GM21528 (cell line): ENCODE data around the gene EXTL1.
"Not testable (repeated sequence)": the region's sequence is repeated elsewhere in the genome, so short reads cannot be mapped to it uniquely, and the experiment has no call there.

Experiments
- ATAC-seq: cut with Tn5 transposase; IDR thresholded peaks from one replicate; pipeline ENCODE4 v1.9.1; 2021; ENCODE audit warnings: mild to moderate bottlenecking, moderate library complexity; ENCODE audit not compliant: unreplicated experiment, low FRiP score

The EXTL1 gene

GRCh38 chr1:26021647-26022403 lies at the start of gene EXTL1:
EXTL1 (plus strand) TSS chr1:26021775; CDS start chr1:26022647, 872 bp downstream.
- ATAC-seq = no peak

- no peak for ATAC-seq
These were observed 49.8 kb upstream of the EXTL1 start for GRCh38 chr1:25971811-25972180.

- ATAC-seq = no peak
These were observed 47.8 kb upstream of the EXTL1 start for GRCh38 chr1:25973610-25974321.

DNA sequence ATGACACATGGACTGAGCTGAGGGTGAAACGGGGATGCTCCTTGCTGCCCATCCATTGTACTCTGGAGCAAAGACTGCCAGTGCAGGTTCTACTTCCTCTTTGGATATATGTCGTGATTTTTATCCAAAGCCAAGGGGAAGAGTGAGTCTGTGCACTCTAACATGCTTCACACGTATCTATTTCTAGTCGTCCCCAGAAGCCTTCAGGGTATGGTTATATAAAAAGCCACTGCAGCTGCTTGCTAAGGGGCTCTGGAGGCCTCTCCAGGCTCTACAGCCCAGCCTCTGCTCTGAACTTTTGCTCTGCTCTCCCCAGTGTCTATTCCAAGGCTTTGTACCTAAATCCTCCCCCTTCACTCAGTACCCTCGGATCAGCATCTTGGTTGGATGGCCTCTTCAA lies 43.8 kb upstream of the EXTL1 start:
- ATAC-seq = no peak

DNA sequence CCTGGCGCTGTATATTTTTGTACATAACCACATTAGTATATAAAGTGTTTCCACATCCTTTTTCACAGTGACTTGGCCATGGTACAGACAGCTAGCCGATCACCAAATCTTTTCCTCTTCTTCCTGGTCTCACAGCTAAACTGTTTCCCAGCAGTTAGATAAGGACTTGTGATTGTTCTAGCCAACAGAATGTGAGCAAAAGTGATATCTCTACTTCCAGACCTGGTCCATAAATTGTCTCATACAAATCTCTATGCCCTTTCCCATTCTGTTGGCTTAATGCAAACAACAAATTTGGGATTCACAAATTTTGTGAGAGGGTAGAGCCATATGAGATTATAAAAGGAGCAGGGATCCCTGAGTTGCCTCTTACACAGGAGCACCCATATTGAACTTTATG lies 43.2 kb upstream of the EXTL1 start:
- ATAC-seq = no peak

DNA sequence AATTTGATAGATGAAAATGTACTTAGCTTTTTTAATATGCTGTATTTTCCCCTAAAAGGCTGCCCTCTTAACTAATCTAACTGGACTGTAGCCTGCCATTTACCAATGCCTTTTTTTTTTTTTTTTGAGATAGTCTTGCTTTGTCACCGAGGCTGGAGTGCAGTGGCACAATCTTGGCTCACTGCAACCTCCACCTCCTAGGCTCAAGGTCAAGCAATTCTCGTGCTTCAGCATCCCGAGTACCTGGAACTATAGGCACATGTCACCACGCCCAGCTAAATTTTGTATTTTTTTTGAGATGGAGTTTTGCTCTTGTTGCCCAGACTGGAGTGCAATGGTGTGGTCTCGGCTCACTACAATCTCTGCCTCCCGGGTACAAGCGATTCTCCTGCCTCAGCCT lies 42.4 kb upstream of the EXTL1 start:
- ATAC-seq = no peak

GRCh38 chr1:25985171-25985570 lies 36.4 kb upstream of the EXTL1 start:
- no peak for ATAC-seq

- no peak for ATAC-seq
These were observed 35.9 kb upstream of the EXTL1 start for GRCh38 chr1:25985670-25986069.

DNA sequence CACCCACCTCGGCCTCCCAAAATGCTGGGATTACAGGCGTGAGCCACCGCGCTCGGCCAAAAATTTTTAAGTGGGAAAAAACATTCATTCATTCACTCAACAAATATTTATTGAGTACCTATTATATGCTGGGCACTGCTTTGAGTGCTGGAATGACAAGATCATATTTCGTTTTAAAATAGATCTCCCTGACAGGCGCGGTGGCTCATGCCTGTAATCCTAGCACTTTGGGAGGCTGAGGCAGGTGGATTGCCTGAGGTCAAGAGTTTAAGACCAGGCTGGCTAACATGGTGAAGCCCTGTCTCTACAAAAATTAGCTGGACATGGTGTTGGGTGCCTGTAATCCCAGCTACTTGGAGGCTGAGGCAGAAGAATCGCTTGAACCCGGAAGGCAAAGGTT lies 34.8 kb upstream of the EXTL1 start:
- ATAC-seq = not testable (repeated sequence)

DNA sequence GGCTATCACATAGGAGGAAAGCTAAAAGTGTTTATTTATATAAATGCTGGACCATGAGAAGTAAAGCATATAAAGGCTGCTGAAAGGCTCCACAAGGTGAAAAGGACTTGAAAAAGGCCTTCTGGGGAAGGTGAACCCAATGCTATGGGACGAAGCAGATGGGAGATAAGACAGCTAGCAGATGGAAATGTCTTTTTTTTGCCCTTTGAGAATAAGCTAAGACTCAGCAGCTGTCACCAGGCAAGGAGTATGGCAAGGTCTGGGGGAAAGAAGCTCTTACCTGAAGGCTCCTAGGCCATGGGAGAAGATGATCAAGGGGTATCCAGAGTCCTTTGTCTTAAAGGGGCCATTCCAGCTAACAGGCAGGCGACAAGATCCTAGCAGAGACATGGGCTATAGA lies 33.6 kb upstream of the EXTL1 start:
- ATAC-seq = no peak

GRCh38 chr1:25989440-25990234 lies 31.9 kb upstream of the EXTL1 start:
- ATAC-seq = no peak

DNA sequence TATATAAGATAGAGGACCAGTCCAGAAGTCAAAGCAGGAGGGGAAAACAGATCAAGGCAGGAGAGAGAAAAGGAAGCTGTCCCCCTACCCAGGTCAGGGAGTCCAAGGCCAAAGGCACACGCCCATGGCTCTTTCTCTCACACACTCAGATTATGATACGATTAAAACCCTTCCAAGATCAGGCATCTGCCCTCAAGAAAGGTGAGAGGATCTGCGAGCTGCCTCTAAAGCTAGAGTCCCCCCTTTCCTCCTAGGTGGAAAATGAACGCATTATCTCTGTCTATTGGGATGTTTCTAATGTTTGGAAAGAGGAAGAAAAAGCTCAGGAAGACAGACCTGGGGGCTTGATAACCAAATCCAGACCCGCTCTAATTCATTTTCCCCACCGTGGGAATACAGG lies 31.3 kb upstream of the EXTL1 start:
- ATAC-seq = no peak

- no peak for ATAC-seq
These were observed 30.7 kb upstream of the EXTL1 start for GRCh38 chr1:25990702-25991395.

GRCh38 chr1:25991937-25992688 lies 29.5 kb upstream of the EXTL1 start:
- no peak for ATAC-seq

DNA sequence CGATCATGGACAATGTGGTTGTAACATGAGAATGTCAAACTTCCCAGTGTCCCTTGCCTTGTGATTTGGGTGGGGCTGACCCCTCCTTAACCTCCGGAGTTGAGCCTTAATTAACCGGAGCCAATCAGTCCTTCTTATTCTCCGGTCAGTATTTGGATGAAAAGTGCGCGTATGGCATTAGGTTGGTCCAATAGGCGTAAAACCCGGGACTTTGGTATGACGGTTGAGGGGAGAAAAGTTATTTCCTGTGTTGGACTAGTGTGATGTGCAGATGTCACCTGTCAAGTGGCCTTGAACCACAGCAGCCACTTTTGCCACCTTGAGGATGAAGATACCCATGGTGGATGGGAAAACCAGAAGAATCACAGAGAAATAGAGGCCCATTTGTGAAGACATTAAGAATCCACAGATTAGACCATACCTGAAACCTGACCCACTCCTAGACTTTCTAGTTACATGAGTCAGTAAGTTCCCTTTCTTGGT lies 28.8 kb upstream of the EXTL1 start:
- no peak for ATAC-seq

- ATAC-seq = no peak
These were observed 28.2 kb upstream of the EXTL1 start for GRCh38 chr1:25993197-25993951.

- no peak for ATAC-seq
These were observed 27.0 kb upstream of the EXTL1 start for GRCh38 chr1:25994402-25995150.
